GM18907 (cell line): Measurements from ENCODE around the gene B3GNT5.

ENCODE experiments used
- ATAC-seq: cut with Tn5 transposase; IDR thresholded peaks from one replicate; pipeline ENCODE4 v1.9.1; 2021; ENCODE audit warnings: mild to moderate bottlenecking, moderate library complexity; ENCODE audit not compliant: unreplicated experiment

B3GNT5 gene

DNA sequence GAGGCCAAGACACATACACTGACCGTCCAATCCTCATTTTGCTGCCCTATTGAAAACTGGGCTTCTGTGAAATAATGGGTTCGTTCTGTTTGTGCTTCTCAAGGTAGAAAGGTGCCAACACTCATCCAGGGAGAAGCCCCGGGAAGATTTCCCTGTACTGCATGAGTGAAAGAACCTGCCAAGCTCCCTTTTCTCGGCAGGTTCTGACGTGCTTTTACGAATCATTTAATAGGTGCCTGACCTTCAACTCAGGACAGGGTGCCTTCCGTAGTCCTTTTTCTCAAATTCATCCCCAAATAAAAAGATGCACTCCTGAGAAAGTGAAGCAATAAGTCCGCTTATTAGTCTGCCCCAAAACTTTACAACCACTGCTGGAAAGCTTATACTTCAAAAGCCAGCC lies 64.2 kb downstream of the B3GNT5 start:
- ATAC-seq, result no peak

DNA sequence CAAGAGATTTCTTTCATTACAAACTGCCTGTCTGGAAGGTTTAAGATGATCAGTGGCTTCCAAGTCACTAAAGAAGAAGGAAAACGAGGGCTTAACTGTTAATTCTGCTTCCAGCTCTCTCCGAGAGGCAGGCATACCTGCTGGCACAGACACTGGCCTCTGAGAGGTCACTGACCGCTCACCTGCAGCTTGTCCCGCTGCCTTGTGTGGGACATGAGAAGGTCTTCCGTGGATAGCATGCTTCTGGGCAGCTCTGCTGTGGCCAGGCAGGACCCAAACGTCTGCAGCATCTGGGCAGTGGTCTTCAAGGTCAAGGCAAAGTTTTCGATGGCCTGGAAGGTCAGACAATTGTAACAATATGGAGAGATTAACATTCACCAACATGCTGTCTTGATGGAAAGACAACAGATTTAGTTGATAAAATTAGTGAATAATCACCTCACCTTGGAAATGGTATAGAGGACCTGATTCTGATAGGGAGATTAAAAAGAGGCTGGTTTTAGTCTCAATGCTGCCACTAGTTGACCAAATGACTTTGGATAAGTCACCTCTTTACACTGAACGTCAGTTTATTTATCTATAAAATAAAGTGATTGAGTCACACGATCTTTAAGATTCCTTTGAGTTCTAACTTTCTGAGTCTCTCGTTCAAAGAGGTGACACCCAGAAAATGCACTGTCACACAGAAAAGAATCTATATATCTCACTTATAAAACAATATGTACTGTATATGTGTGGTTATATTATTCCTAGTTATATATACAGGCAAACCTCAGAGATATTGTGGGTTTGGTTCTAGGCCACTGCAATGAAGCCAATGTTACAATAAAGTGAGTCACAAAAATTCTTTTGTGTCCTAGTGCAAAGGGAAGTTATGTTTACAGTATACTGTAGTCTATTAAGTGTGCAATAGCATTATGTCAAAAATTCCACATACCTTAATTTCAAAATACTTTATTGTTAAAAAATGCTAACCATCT lies 65.1 kb downstream of the B3GNT5 start:
- ATAC-seq, result no peak

DNA sequence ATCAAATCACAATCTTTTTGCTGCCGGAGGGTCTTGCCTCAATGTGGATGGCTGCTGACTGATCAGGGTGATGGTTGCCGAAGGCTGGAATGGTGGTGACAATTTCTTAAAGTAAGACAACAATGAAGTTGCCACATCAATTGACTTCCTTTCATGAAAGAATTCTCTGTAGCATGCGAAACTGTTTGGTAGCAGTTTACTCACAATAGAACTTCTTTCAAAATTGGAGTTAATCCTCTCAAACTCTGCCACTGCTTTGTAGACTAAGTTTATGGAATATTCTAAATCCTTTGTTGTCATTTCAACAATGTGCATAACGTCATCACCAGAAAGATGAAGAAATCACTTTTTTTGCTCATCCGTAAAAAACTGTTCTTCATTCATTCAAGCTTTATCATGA lies 65.8 kb downstream of the B3GNT5 start:
- ATAC-seq, result no peak

DNA sequence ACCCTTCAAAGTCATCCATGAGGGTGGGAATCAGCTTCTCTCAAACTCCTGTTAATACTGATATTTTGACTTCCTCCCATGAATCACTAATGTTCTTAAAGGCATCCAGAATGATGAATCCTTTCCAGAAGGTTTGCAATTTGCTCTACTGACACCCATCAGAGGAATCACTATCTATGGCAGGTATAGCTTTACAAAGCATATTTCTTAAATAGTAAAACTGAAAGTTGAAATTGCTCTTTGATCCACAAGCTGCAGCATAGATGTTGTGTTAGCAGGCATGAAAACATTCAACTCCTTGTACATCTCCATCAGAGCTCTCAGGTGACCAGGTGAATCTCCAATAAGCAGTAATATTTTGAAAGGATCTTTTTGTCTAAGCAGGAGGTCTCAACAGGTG lies 66.3 kb downstream of the B3GNT5 start:
- ATAC-seq, result no peak
